Prostate gland (tissue), 2 donors: ENCODE measurements around the gene CELF2. TPM values are rescaled to one million over a fixed set of nuclear protein-coding genes. Genes with fewer than 3 reads are reported as not detected.

Experiments used
- DNase-seq: peaks from one replicate; pipeline ENCODE4 v3.0.0-alpha.2; 2019; ENCODE audit warnings: low spot score
- H3K27ac ChIP-seq, 2 donors: fragments of 200-600 bp; sonication (generic); 2 replicates each; pipeline ENCODE4 v1.5.1; 2017 to 2019
- H3K27me3 ChIP-seq: fragments of 200-600 bp; sonication (generic); replicated peaks from 2 replicates; pipeline ENCODE4 v1.5.1; 2019; ENCODE audit not compliant: insufficient read depth
- H3K36me3 ChIP-seq, 2 donors: fragments of 200-600 bp; sonication (generic); 1 replicate in 1 of 2; 2 replicates in 1 of 2; pipeline versions ENCODE4 v1.5.1 to v1.8.1; 2017 to 2019
- H3K4me1 ChIP-seq: fragments of 200-600 bp; sonication (generic); replicated peaks from 2 replicates; pipeline ENCODE4 v1.5.1; 2019
- H3K4me3 ChIP-seq, 2 donors: fragments of 200-600 bp; sonication (generic); 2 replicates each; pipeline ENCODE4 v1.5.1; 2017 to 2019
- H3K9me3 ChIP-seq: fragments of 200-600 bp; sonication (generic); 2 replicates; pipeline ENCODE4 v1.5.1; 2017
- POLR2A ChIP-seq: fragments of 450-650 bp; IDR thresholded peaks from one replicate; pipeline ENCODE4 v1.6.1; 2016; ENCODE audit warnings: antibody characterized with exemption, mild to moderate bottlenecking
- POLR2AphosphoS5 ChIP-seq: sonication (generic); formaldehyde crosslinking; IDR thresholded peaks from one replicate; pipeline ENCODE4 v1.6.1; 2017; ENCODE audit warnings: antibody characterized with exemption
- WGBS: methylation state at CpG from one replicate; pipeline ENCODE4 v1.1.5; 2018; 5-methylcytosine and 5-hydroxymethylcytosine counted together
- intact Hi-C: fragments of 100-400 bp; cut with DNase I; formaldehyde crosslinking; loops from one replicate; pipeline ENCODE4 v1.14.2; 2022
- total RNA-seq, 2 donors: library from RNA; depleted of rRNA; stranded (reverse); fragments of >200 nt; gene quantifications; one replicate each; pipeline ENCODE4 v1.1.0, GENCODE V29; 2016
- TF ChIP-seq, protein P1 (sequence below), 4 experiments: fragments of 200-600 bp in 2 of 4; fragments of 450-650 bp in 2 of 4; sonication (generic) in 2 of 4; IDR thresholded peaks; 1 replicate in 3 of 4; 2 replicates in 1 of 4; pipeline ENCODE4 v1.5.1; 2016 to 2019; ENCODE audit warnings: antibody characterized with exemption in 4 of 4, mild to moderate bottlenecking in 2 of 4, moderate library complexity in 2 of 4

Gene CELF2
- total RNA-seq, 2 donors from 2014 or later: 19.2 to 43.2 TPM

DNA sequence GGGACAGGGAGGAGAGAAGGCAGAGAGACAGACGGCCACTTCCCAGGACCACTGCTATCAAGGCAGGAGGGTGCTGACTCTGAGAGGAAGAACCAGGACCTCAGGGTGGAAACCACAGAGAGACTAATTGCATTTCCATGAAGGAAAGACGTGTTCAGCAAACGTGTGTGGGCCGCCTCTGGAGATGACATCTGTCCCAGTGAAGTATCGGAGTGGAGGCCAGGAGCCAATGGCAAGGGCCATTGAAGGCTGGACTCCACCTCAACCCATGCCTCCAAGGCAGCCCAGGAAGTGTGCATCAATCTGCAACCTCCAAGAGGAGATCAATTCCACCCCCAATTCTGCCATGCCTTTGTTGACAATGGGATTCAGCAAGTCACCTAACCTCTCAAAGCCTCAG is 363.8 kb downstream of the CELF2 start:
- WGBS: 71% methylated on average over 5 of the region's 5 CpGs
- no peaks in the 10 kb centered on the region for H3K9me3 ChIP-seq
- no peaks in the 10 kb centered on the region for H3K27me3 ChIP-seq
- no peak overlapping the region for H3K27ac ChIP-seq
- intact Hi-C loops: no loop called here
- H3K4me1 ChIP-seq: no peaks in the 10 kb centered on the region
- no peak for DNase-seq
- H3K4me3 ChIP-seq: no peak overlapping the region
- no peaks in the 10 kb centered on the region for H3K36me3 ChIP-seq
- no peak for TF ChIP-seq POLR2AphosphoS5
- TF ChIP-seq, protein P1, sequence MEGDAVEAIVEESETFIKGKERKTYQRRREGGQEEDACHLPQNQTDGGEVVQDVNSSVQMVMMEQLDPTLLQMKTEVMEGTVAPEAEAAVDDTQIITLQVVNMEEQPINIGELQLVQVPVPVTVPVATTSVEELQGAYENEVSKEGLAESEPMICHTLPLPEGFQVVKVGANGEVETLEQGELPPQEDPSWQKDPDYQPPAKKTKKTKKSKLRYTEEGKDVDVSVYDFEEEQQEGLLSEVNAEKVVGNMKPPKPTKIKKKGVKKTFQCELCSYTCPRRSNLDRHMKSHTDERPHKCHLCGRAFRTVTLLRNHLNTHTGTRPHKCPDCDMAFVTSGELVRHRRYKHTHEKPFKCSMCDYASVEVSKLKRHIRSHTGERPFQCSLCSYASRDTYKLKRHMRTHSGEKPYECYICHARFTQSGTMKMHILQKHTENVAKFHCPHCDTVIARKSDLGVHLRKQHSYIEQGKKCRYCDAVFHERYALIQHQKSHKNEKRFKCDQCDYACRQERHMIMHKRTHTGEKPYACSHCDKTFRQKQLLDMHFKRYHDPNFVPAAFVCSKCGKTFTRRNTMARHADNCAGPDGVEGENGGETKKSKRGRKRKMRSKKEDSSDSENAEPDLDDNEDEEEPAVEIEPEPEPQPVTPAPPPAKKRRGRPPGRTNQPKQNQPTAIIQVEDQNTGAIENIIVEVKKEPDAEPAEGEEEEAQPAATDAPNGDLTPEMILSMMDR (IDR thresholded peaks at IDR 0.05): no peak
- TF ChIP-seq POLR2A: no peak

GRCh38 chr10:11382187-11382586 is 364.5 kb downstream of the CELF2 start:
- TF ChIP-seq, protein P1 (IDR thresholded peaks at IDR 0.05): no peak
- no peak for TF ChIP-seq POLR2AphosphoS5
- TF ChIP-seq POLR2A: no peak
- no peak overlapping the region for H3K4me3 ChIP-seq
- H3K36me3 ChIP-seq: no peaks in the 10 kb centered on the region
- 87% methylated on average over 10 of the region's 10 CpGs for WGBS
- no peak overlapping the region for H3K27ac ChIP-seq
- H3K9me3 ChIP-seq: no peaks in the 10 kb centered on the region
- no peak for DNase-seq
- intact Hi-C loops: no loop called here
- H3K27me3 ChIP-seq: no peaks in the 10 kb centered on the region
- no peaks in the 10 kb centered on the region for H3K4me1 ChIP-seq

DNA sequence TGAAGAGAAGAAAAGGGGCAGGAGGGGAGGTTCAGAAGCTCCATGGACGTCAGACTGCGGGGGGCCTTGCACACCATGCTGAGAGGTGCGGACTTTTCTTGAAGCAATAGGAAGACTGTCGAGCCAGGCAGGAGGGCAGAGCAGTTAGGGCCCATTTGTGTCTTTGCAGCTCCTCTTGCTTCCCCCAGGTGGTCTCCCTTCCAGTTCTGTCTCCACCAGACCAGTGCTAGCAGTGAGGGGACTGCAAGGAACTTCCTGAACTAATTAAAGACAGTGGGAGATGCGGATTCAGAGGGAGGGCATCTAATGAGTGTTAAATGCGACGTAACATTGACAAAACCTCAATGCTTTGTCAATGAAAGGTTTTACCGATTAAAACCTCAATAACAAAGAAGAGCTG is 368.4 kb downstream of the CELF2 start:
- intact Hi-C loops: no loop called here
- no peak for DNase-seq
- 93% methylated on average over 8 of the region's 8 CpGs for WGBS

More for the DNA sequence above, 368.4 kb downstream of the CELF2 start:
- Histone ChIP-seq H3K27me3 (no peaks in the 10 kb centered on the region), H3K4me1 (no peaks in the 10 kb centered on the region), H3K9me3 (no peaks in the 10 kb centered on the region), H3K36me3 (no peaks in the 10 kb centered on the region), H3K4me3 (no peak overlapping the region), H3K27ac (no peak overlapping the region)
- TF ChIP-seq, protein P1 (IDR thresholded peaks at IDR 0.05): no peak
- TF ChIP-seq POLR2AphosphoS5 (no peak), POLR2A (no peak)
